NCI-H82 (cell line): Measurements from ENCODE around the gene CEMIP2.

Experiments
- DNase-seq: peaks from one replicate; lab custom pipeline; 2025; lab: John Stamatoyannopoulos, UW

The CEMIP2 gene

DNA sequence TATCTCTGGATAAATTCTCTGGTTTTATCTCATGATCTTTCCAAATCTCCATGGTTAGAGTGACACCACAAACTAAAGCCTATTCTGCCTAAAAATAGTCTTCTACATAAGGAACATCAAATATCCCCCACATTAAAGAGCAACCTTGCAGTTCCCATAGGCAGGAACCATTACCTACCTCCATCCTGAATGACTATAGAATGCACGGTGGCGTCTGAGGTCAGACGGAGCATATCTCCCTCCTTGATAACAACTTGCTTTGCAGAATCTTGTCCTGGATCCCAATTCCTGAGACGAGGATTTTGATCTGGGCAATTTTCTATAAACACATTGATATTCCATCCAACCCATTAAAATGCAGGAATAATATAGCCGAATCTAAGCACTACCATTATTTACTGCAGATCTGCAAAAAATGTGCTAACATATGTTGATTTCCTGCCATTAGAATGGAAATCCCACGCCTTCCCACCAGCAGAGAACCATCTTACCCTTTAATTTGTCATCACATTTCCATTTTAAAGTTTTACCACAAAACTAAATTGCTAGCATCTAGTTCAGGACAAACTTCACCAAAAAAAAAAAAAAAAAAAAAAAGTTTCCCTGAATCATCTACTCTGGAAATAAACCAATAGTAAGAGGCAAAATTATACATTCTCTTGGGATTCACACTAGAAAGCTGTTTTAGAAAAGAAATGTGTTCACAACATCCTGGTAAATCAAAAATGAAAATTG is 22.1 kb downstream of the CEMIP2 start:
- DNase-seq: no peak

DNA sequence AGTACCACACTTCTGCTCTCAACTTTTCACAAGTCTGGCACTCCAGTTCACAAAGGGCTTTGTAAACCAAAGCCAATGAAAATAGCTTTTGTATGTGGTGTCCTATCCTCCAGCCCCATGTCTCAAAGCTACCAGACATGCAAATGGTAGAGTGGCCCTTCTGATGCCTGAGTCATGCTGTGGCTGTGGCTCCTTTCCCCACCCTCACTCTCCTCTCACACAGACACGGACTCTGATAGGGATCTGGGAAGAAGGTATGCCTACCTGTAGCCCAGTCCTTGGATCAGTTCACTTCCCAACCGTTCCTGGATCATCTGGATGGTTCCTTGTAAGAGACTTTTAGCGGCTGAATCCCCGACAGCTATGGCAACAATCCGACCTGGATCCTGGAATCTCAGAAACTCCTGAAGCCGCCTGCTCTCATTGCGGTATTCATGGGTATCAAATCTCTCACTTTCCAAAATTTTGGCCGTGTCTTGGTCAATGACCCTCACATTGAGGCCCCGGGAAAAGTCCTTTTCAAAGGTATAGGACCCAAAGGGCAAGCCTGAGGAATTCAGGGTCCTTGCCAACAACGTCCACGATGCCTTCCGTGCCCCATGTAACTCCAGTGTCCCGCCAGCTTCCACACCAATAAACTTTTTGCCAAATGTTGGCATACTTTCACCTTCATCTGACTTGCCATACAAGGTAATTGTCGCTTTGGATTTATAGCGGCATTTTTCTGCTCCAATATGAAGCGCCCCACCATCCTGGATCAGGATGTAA is 23.4 kb downstream of the CEMIP2 start:
- DNase-seq: no peak

DNA sequence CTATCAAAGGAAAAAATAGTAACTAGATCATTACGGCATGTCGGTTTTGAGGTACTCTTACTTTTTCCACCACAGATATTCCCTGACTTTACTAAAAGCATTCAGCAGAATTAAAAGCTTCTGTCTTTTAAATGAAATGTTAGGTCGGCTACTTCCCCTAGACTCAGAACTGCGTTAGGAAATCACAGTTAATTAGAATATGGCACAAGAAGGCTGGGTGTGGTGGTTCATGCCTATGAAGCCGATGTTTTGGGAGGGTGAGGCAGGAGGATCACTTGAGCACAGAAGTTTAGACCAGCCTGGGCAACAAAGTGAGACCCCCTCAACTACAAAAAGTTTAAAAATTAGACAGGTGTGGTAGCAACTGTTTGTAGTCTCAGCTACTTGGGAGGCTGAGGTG is 24.4 kb downstream of the CEMIP2 start:
- DNase-seq: no peak

DNA sequence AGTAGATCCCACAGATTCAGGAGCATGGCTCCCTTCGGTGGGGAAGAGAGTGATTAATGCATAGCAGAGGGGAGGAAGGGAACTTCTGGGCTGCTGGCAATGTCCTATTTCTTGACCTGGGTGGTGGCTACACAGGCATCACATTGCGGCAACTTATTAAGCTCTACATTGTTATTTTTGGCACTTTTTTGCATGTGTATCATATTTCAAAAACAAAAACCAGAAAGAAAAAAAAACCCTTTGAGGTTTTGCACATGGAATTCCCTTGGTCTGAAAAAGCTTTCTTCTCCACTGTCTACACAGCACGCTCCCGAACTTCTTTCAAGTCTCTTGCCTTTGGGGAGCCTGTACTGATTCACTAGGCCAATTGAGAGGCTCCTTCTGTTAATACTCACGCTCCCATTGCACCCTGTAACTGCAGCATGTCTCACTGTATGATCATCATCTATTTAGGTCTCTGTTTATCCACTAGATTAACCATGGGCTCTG is 25.1 kb downstream of the CEMIP2 start:
- DNase-seq: no peak

DNA sequence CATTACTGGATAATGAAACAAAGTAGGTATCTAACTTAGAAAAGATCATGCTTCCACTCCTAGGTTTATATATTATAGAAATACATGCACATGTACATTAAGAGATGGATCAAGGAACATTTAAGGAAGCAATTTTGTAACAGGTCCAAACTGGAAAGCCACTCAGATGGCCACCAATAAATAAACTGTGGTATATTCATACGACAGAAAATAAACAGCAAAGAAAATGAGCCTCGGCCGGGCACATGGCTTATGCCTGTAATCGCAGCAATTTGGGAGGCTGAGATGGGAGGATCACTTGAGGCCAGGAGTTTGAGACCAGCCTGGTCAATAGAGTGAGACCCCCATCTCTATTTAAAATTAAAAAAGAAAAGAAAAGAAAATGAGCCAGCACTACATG is 25.6 kb downstream of the CEMIP2 start:
- DNase-seq: no peak

DNA sequence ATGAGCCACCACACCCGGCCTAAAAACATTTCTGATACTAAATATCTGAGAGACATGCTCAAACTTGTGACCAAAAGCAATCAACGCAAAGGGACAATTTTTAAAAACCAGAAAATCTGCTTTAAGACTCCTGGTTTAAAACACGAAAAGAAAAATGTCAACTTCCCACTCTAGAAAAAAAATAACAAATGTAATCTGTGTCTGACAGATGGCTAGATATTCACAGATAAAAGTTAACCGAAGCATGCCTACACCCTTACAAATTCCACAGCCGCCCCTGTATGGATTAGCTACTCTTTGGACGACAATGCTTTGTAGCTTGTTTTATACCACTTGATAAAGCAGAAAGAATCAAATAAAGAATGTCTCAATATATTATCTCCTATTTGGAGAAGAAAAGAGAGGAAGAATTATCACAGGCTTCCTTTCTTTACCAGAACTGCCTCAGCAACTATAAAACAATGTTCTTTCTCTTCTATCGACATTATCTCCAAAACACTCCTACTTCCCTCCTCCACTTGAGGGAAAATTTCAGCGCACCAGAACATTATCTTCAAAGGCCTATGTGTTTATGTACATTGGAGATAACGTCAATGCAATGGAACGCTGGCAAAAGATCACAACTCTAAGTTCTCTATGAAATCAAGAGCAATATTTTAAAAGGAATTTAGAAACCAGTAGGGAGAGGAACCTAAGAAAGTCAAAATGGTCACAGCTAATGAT is 26.2 kb downstream of the CEMIP2 start:
- no peak for DNase-seq

DNA sequence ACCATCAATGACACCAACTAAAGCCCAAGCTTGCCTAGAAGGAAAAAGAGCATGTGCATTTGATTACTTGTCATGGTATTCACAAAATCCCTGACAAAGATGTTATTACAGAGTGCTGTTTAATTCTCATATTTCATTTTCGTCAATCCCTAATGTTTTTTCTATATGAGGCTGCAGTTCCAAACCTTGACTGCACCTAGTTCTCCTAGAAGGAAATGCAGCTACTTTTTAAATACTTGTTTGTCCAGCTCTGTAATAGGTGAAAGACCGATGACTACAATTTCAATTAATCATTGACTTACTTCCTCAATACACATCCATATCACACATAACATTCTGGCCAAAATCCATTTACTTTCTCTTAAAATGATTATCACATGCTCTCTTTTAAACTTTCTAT is 28.1 kb downstream of the CEMIP2 start:
- DNase-seq: no peak

DNA sequence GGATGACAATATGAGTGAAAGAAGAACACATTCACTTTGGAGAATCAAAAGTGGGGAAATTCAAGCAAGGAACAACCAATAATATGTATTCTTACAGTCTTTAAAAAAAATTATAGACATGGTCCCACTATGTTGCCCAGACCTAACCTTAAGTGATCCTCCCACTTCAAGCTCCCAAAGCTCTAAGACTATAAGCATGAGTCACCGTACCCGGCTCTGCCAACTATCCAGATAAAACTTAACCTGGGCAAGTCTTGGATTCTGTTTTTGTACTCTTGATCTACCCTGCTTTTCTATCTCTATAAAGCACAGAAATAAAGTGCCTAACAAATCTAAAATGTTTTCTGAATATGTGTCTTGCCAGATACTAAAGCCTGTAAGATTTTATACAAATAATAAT is 30.9 kb downstream of the CEMIP2 start:
- no peak for DNase-seq

DNA sequence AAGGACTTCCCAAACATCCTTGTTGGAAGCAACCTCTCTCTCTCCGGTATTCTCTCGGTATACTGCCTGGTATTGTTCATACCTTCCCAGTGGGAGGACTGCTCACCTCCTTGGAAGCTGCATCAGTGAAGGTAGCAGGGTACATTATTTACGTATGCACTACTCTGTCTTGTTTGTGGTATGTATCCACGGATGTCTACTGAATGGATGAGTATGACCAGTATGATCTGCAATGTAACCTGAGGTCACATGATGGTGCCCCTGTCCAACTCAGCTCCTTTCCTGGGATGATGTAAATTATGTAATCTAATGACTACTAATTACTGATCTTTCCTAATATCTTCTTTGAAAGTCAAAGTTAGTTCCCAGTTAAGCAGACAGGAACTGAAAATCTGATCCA is 32.1 kb downstream of the CEMIP2 start:
- DNase-seq: no peak

DNA sequence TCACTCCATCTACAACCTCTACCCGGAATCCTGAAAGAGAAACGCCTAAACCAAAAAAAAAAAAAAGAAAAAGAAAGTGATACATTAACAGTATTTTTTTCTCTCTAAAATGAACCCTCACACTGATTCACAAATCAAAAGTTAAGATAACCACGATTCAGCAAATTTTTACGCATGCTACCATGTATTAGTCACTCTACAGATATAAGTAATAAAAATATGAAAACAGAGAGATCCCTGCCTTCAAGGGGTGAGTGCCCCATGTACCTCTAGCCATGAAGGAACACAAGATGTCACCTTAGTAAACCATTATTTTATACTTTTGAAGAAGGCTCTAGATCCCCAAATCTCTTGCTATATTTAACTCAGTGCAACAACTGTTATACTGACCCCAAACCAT is 33.4 kb downstream of the CEMIP2 start:
- no peak for DNase-seq

DNA sequence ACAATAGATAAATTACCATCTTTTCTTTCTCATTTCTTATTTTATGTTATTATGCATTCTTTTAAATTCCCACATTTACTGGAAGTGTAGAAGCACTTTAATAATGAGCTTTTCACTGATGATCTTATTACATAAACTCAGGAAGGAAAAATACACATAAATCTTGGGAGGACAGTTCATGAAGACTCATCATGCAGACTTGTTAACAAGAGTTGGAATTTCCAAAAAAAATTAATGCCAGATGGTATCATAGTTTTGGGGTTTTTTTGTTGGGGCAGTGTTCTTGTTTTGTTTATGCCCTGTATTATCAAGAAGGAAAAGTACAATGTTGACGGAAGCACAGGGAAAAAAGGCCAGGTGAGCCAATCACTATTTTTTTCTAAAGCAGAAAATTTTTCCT is 35.1 kb downstream of the CEMIP2 start:
- DNase-seq: no peak

DNA sequence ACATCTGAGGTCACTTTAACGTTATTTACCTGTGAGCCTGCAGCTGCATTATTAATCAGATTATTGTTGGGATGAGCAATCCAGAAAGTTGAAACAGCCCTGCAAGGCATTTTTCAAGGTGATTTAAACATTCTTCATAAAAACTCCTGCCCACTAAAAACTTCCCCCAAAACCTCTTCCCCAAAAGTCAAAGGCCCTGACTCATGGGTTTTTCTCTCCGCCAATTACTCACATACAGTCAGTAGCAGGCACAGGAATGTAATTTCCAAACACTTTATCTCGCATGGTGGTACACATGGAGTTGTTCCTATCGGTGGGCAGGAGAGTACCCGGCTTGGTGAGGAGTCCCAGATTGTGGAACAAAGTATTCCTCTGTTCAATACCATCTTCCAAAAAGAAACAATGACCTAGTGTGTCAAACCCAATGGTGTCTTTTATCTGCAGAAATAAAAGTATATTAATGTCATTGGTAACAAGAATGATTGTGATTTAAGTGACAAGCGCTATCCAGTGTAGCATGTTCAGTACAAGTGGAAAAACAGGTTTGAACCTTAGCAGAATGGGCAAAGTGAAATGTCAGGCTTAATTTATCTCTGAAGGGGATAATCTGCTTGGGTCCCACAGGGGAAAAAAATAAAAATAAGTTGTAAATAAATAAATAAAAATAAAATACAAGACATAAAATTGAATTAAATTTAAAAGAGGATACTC is 38.3 kb downstream of the CEMIP2 start:
- no peak for DNase-seq

DNA sequence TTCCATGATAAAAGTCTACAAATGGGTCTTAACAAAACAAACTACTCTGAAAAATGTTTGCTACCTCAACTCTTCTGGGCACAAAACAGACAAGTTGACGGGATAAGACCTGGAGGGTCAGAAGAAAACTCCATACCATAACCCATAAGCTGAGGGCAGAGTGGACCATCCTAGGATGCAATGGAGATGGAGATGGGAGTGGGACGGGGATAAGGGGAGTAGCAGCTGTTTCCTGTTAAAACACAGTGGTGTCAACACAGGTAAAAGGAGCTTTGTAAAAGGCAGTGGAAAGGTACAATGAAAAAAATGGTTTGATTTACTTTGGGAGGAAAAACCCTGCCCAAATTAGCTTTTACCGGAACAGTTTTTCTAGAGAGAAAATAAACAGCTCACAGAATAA is 41.6 kb downstream of the CEMIP2 start:
- DNase-seq: no peak

DNA sequence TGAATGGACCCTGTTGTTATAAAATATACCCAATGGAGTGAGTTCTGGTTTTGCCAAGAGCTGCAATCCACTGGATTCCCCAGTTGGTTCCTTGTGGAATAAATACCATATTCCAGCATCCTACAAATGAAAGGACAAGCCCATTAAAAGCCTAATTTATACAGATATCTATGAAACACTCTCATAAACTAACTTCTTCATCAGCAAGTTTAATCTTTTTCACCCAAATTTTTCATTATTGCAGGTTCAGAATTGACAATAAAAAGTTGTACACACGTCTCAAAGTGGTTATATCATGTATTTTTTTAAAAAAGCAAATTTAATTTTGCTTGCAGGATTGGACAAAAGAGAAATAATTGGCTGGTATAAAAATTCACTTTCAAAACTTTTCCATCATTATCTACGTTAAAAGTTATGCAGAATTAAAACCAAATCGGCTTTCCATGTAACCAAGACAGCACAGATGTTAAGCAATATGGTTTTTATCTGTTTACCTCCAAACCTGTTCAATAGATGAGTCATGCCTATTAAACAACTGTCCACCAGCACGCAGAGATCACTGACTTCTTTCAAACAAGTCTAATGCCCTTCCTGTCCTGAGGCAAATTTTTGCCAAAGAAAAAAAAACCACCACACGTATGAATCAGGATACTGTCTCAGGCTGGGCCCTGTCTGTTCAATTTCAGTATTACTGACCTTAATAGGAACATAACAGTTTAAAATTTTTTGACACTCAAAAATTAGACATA is 42.5 kb downstream of the CEMIP2 start:
- DNase-seq: no peak

DNA sequence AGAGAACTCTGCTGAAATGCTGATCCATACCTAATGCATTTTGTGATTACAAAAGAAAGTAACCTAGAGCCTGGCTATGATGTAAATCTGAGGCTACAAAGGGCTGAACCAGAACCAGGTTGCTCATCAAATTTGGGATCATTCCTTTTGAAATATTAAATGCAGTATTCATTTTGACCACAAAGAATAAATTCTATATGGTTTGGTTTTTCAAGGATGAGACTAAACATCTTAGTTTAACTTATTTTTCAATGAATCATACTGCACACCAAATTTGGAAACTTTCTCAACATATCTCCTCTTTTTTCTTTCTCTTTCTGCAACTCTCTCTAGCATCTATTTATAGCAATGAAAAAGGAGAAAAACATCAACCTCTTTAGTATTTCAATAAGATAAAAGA is 46.5 kb downstream of the CEMIP2 start:
- DNase-seq: no peak

DNA sequence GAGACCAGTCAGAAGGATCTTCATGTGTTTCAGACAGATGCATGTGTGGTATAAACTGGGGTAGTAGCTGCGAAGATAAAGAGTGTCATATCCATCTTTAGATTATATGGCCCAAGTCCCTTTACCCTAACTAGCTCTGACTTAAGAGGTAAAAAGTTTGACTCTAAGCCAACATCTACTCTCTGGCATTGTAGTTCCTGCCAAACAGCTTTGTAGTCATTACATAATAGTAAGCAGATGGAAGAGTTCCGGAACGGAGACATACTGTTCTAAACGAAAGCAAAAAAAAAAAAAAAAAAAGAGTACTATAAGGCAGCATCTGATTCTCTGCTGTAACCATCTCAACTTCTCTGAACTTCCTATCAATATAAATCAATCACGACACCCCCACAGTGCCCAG is 48.8 kb downstream of the CEMIP2 start:
- no peak for DNase-seq

DNA sequence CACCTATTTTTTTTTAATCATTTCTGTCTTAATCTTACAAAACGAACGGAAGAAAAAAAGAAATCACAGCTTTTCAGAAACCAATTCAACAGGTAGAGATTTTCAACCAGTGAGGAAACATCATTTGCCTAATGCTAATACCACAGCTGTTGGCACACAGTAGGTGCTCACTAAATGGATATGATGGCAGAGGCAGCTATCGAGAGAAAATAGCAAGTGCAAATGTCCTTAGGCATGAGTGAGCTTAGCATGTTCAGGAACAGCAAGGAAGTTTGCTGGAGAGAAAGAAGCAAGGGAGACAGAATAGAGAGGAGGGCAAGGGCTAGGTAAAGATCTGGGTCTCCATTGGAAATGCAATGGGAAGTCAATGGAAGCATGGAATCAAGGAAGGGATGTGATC is 49.2 kb downstream of the CEMIP2 start:
- no peak for DNase-seq

DNA sequence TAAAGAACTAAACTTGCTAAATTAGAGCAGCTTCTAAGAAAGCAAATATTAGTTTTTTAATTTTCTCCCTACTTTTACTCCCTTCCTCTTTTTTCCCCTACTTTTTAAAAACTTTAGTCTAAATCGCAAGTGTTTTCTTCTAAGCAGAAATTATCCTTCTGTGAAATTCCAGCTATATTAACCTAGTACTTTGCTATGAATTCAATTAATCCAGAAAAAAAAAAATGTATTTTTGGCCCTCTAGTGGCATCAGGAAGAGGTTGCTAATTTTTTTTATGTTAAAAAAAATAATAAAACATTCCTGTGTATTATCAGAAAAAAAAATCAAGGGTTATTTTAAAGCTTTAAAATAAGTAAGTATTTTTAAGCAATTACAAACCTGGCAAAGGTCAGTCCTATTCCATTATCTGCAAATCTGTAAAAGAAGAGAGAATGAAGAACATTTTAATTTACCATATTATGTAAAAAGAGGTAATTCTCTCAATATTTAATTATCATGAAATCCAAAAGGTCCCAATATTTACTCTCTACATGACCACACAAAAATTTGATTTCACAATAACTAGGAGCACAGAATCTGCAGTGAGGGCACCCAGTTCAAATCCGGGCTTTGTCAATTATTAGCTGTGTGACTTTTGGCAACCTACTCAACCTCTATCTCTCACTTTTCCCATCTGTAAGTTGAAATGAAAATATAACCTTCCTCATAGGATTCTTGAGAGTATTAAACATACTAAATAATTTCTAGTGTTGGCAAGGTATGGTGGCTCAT is 52.0 kb downstream of the CEMIP2 start:
- no peak for DNase-seq

DNA sequence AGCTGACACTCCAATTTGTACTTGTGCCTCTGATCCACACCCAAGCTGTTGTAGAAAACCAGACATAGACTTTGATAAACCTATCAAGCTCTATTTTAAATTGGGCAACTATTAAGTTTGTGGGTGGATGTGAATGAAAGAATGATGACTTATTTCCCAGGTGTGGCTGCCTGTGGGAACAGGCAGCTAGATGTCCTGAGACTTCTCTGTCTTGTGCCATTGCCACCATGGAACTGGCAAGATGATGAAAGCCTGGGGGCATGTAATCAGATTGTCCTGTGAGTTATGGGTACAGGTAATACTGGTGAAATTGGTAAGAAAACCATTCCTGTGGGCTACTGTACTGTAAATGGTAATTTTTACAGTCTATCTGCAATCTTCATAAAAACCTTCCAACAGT is 57.5 kb downstream of the CEMIP2 start:
- no peak for DNase-seq

DNA sequence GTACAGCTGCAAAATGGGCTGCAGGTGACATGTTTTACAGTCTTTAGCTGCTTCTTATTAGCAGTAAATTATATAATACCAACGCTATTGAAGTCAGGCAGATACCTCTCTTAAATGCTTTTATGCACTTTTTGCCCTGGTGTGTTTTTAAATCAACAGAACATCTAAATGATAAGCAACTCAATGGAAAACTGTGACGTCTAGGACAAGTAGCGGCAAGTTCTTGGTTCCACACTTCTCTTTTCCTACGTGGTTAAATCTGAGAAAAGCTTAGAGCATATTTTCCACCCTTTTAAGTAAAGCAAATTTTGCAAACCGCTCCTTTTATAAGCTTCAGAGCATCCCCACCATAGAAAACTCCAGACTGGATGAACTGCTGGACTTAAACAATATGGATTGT is 58.1 kb downstream of the CEMIP2 start:
- no peak for DNase-seq

DNA sequence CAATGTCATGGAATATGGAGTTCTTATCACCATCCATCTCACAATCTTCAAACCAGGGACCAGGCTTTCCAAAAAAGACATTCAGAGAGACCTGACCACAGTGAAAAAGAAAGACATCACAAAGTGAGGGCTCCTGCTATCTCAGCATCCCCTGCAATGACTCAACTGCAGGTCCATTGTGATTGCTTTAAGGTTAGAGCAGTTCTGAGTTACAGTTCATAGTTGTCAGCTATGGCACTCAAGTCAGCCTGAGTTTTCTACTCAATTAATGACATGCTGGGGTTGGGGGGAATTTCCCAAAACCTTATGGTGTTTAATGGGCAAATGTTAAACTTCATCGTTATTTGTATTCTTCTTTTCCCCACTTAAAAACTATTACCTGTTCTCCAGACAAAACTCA is 58.9 kb downstream of the CEMIP2 start:
- DNase-seq: no peak
